Adrenal gland (tissue), 12 donors: ENCODE measurements around the gene DHRS13. TPM values are rescaled to one million over a fixed set of nuclear protein-coding genes. Genes with fewer than 3 reads are reported as not detected.

Experiments
- DNase-seq, 7 donors: peaks; one replicate each; pipeline ENCODE4 v3.0.0-alpha.2; 2019 to 2020
- H3K27ac ChIP-seq, 5 donors: fragments of 200-600 bp; sonication (generic) in 4 of 5; 1 replicate in 3 of 5; 2 replicates in 2 of 5; pipeline versions ENCODE4 v1.5.1 to v1.8.0; 2016 to 2020; ENCODE audit warnings: mild to moderate bottlenecking in 1 of 5
- H3K27me3 ChIP-seq: fragments of 200-600 bp; 2 replicates; pipeline ENCODE4 v1.8.0; 2021
- H3K36me3 ChIP-seq, 2 donors: fragments of 200-600 bp; replicated peaks in 1 of 2; 1 replicate in 1 of 2; 2 replicates in 1 of 2; pipeline versions ENCODE4 v1.5.1 to v1.8.0; 2018 to 2022
- H3K4me1 ChIP-seq, 2 donors: fragments of 200-600 bp; replicated peaks in 1 of 2; 1 replicate in 1 of 2; 2 replicates in 1 of 2; pipeline versions ENCODE4 v1.5.1 to v1.8.0; 2018 to 2021
- H3K4me3 ChIP-seq, 4 donors: fragments of 200-600 bp; sonication (generic) in 3 of 4; one replicate each; pipeline ENCODE4 v1.5.1; 2016 to 2018
- H3K9me3 ChIP-seq, 3 donors: fragments of 200-600 bp; sonication (generic) in 1 of 3; replicated peaks in 1 of 3; 1 replicate in 2 of 3; 2 replicates in 1 of 3; pipeline versions ENCODE4 v1.5.1 to v1.8.0; 2016 to 2021
- POLR2A ChIP-seq, 2 donors: fragments of 450-650 bp; IDR thresholded peaks; one replicate each; pipeline ENCODE4 v1.6.1; 2017; ENCODE audit warnings: antibody characterized with exemption in 2 of 2, mild to moderate bottlenecking in 2 of 2, moderate library complexity in 1 of 2
- WGBS, 4 donors: extraction: QIAGEN DNeasy Blood & Tissue Kit in 2 of 4; methylation state at CpG; one replicate each; pipeline versions ENCODE4 v1.1.5 to v1.1.7; 2013 to 2017; 5-methylcytosine and 5-hydroxymethylcytosine counted together
- intact Hi-C, 2 donors: fragments of 100-400 bp; cut with DNase I; formaldehyde crosslinking; loops; one replicate each; pipeline versions ENCODE4 v1.14.1 to v1.15.0; 2022 to 2023
- polyA plus RNA-seq, 3 donors: library from polyadenylated mRNA; stranded (reverse); fragments of 200-250 nt in 2 of 3; fragments of 350-450 nt in 1 of 3; fragmentation: Illumina TruSeq in 1 of 3; extraction: RNeasy Lipid Tissue Mini Kit (QIAGEN cat#74804) in 1 of 3; gene quantifications; one replicate each; pipeline ENCODE4 v1.2.3, GENCODE V29; 2013 to 2014
- total RNA-seq, 9 donors: library from RNA; depleted of rRNA in 4 of 9; stranded (reverse); fragments of >200 nt in 4 of 9; fragments of 120-200 nt in 1 of 9; fragmentation: NEBNext Ultra II Directional in 1 of 9; extraction: Animal tissue kit (Norgen Biotek cat#: 25700) in 1 of 9; gene quantifications; one replicate each; pipeline versions ENCODE4 v1.1.0 to v1.2.4, GENCODE V29; 2013 to 2023
- TF ChIP-seq, protein P1 (sequence below), 6 experiments: fragments of 450-650 bp in 4 of 6; fragments of 200-600 bp in 2 of 6; sonication (generic) in 1 of 6; IDR thresholded peaks; 1 replicate in 5 of 6; 2 replicates in 1 of 6; pipeline versions ENCODE4 v1.5.1 to v1.8.0; 2016 to 2021; ENCODE audit warnings: antibody characterized with exemption in 6 of 6, mild to moderate bottlenecking in 2 of 6, moderate library complexity in 1 of 6
- donor health status: healthy with polysubstance abuse.
- donor health status: Bipolar disorder and iron deficiency.
- donor health status: DM: yes; HTN: yes; CAD: no.
- donor health status: DM: no; HTN: no; CAD: no.
- donor health status: DM: no; HTN: no; CAD: no.
- donor health status: DM: yes; HTN: yes; CAD: no.

DHRS13 gene
- total and polyA plus RNA-seq, 12 donors = 4.4 to 23.5 (median 14.7) TPM

DNA sequence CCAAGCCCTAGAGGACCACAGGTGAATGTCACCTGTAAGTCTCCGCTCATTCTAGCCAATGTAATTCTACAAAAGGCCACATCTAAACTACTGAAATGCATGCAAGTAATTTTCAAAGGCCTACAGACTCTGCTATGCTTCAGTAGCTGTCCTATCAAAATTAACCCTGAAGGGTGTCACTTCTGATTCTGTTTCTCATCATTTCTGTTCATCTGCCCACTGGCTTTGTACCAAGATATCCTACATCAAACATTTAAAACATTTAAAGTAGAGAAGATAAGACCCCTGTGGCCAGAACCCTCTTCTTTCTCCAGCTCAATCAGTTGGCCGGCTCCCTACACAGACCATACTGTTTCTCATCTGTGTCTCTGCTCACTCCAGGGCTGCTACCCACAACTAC lies 26.9 kb upstream of the DHRS13 start:
- H3K27ac ChIP-seq = no peak overlapping the region
- intact Hi-C loops = no loop called here
- no peak for TF ChIP-seq POLR2A (IDR thresholded peaks at IDR 0.05)
- TF ChIP-seq, protein P1, sequence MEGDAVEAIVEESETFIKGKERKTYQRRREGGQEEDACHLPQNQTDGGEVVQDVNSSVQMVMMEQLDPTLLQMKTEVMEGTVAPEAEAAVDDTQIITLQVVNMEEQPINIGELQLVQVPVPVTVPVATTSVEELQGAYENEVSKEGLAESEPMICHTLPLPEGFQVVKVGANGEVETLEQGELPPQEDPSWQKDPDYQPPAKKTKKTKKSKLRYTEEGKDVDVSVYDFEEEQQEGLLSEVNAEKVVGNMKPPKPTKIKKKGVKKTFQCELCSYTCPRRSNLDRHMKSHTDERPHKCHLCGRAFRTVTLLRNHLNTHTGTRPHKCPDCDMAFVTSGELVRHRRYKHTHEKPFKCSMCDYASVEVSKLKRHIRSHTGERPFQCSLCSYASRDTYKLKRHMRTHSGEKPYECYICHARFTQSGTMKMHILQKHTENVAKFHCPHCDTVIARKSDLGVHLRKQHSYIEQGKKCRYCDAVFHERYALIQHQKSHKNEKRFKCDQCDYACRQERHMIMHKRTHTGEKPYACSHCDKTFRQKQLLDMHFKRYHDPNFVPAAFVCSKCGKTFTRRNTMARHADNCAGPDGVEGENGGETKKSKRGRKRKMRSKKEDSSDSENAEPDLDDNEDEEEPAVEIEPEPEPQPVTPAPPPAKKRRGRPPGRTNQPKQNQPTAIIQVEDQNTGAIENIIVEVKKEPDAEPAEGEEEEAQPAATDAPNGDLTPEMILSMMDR (IDR thresholded peaks at IDR 0.05) = no peak
- no peak for DNase-seq
- H3K27me3 ChIP-seq = no peaks in the 10 kb centered on the region
- 92 to 100% (median 94%) methylated on average over 2 of the region's 2 CpGs for WGBS, 4 donors
- no peaks in the 10 kb centered on the region for H3K36me3 ChIP-seq
- no peak overlapping the region for H3K4me3 ChIP-seq
- peaks cover 0 to 26% of the 10 kb centered on the region in 2 donors for H3K4me1 ChIP-seq
- H3K9me3 ChIP-seq = no peaks in the 10 kb centered on the region

DNA sequence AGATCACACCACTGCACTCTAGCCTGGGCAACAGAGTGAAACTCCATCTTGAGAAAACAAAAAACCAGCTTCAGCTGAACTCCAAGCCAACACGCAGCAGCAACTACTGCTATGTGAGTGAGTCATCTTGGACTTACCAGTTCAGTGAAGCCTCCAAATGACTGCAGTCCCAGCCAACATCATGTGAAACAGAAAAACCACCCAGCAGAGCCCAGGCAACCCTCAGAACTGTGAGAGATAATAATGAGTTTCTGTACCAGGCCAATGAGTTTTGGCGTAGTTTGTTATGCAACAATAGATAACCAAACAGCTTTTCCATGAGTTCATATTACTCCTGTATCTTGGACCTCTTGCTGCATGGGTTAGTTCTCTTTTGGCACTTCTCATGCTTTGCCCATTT lies 25.2 kb upstream of the DHRS13 start:
- H3K36me3 ChIP-seq = peaks cover 0 to 13% of the 10 kb centered on the region in 2 donors
- H3K4me1 ChIP-seq = peaks cover 0 to 26% of the 10 kb centered on the region in 2 donors
- no peak for DNase-seq
- H3K27ac ChIP-seq = no peak overlapping the region
- WGBS, 4 donors = 98 to 100% (median 99%) methylated on average over 2 of the region's 2 CpGs
- no peaks in the 10 kb centered on the region for H3K9me3 ChIP-seq
- no peaks in the 10 kb centered on the region for H3K27me3 ChIP-seq
- intact Hi-C loops = no loop called here
- H3K4me3 ChIP-seq = no peak overlapping the region
- no peak for TF ChIP-seq POLR2A (IDR thresholded peaks at IDR 0.05)

DNA sequence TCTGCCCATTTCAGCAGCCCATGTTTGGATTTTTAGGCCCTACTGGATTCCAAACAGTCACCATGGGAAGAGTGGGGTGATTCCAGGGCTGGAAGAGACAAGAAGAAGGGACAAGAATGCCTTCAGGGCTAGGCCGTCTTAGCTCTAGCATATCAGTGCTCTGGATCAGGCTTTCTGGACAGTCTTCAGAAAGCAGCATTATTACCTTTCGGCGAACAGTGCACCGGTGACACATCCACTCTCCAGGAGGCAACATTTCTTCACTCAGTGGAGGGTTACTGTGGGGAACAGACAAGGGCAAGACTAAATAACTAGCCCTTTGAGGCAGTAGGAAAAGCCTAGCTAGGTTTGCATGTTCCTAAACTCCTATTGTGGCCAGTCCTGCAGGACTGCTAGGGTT lies 23.9 kb upstream of the DHRS13 start:
- TF ChIP-seq, protein P1 (IDR thresholded peaks at IDR 0.05) = no peak
- TF ChIP-seq POLR2A (IDR thresholded peaks at IDR 0.05) = no peak
- intact Hi-C loops = no loop called here
- H3K36me3 ChIP-seq = peaks cover 0 to 26% of the 10 kb centered on the region in 2 donors
- no peaks in the 10 kb centered on the region for H3K27me3 ChIP-seq
- DNase-seq = no peak
- peak overlapping the region in 2 of 5 donors; percentile 50 to 67 for H3K27ac ChIP-seq
- no peaks in the 10 kb centered on the region for H3K9me3 ChIP-seq
- H3K4me3 ChIP-seq = no peak overlapping the region
- WGBS, 4 donors = 78 to 100% (median 93%) methylated on average over 4 of the region's 4 CpGs
- H3K4me1 ChIP-seq = peaks cover 0 to 26% of the 10 kb centered on the region in 2 donors

DNA sequence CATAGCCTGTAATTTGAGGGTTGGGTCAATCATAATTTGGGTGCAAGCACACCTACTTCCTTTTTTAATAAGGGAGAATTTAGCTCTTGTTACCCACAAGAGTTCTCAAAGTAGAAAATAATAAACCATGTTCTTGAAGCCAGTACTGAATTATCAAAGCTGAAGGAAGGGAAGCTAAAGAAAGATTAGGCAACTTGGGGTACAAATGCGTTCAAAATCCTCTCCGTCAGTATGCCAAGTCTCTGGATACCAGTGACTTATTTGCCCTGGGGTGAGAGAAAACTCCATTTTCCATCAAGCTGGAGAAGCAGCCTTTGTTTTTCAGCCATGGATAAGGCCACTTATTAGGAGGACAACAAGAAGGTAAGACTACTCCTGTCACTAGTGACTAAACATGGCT lies 23.5 kb upstream of the DHRS13 start:
- DNase-seq = no peak
- intact Hi-C loops = no loop called here
- peaks cover 0 to 26% of the 10 kb centered on the region in 2 donors for H3K4me1 ChIP-seq
- peaks cover 0 to 30% of the 10 kb centered on the region in 2 donors for H3K36me3 ChIP-seq
- WGBS, 4 donors = 65 to 94% (median 75%) methylated on average over 2 of the region's 2 CpGs
- H3K27me3 ChIP-seq = no peaks in the 10 kb centered on the region
- H3K9me3 ChIP-seq = no peaks in the 10 kb centered on the region
- H3K4me3 ChIP-seq = no peak overlapping the region
- TF ChIP-seq POLR2A (IDR thresholded peaks at IDR 0.05) = no peak
- TF ChIP-seq, protein P1 (IDR thresholded peaks at IDR 0.05) = no peak
- peak overlapping the region in 2 of 5 donors; percentile 50 to 67 for H3K27ac ChIP-seq

DNA sequence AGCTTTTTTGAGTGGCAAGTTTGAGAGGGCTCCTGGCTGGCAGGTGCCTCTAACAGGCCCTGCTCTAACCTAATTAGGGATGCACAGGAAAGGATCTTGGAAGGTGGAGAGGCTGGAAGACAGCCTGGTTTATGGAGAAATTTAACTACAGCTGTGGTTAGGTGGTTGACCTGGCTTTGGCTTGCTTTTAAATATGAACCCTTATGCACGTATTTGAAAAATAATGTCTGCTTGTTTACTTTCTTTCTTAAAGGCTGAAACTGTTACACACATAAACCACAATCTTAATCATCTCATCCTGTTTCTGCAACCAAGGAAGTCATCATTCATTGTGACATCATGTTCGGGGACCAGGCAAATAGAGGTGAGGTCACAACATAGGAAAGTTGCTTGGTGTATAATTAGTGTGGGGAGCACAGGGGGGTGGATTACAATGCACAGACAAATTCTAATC lies 23.1 kb upstream of the DHRS13 start:
- Histone ChIP-seq H3K27me3 (no peaks in the 10 kb centered on the region), H3K9me3 (no peaks in the 10 kb centered on the region), H3K27ac (peak overlapping the region in 2 of 5 donors; percentile 53 to 67), H3K4me1 (peaks cover 0 to 26% of the 10 kb centered on the region in 2 donors), H3K36me3 (peaks cover 0 to 34% of the 10 kb centered on the region in 2 donors), H3K4me3 (no peak overlapping the region)
- WGBS, 4 donors = 17 to 26% (median 25%) methylated on average over 2 of the region's 2 CpGs
- TF ChIP-seq POLR2A (IDR thresholded peaks at IDR 0.05) = no peak
- TF ChIP-seq, protein P1 (IDR thresholded peaks at IDR 0.05) = no peak
- no peak for DNase-seq
- intact Hi-C loops = no loop called here
